Measurements from ENCODE around the gene RHOA. TPM values are rescaled to one million over a fixed set of nuclear protein-coding genes. Genes with fewer than 3 reads are reported as not detected.

Gene RHOA
- total and polyA plus RNA-seq, 2 of the 8 experiments (the other 6 are each of a cell fraction or from before 2014, with no cell fraction given) = 176 to 397 TPM

GRCh38 chr3:49414753-49415152 lies 3.0 kb upstream of the RHOA start:
- no peak overlapping the region for H4K8ac ChIP-seq (ENCODE audit: extremely low read depth, insufficient read depth, low read length)
- no peak overlapping the region for H3K9ac ChIP-seq (replicated peaks in 1 of 4; ENCODE audit: extremely low read depth in 1 of 4, low read depth in 3 of 4, low read length in 3 of 4)
- no peak overlapping the region for H2BK12ac ChIP-seq (ENCODE audit: low read depth, low read length)
- no peak overlapping the region for H2BK15ac ChIP-seq (ENCODE audit: low read length)
- H3K79me2 ChIP-seq (ENCODE audit: control insufficient read depth in 1 of 2, insufficient read depth in 2 of 2, low read length in 2 of 2) = peaks cover 15 to 16% of the 10 kb centered on the region in 2 experiments
- H2BK5ac ChIP-seq (ENCODE audit: low read depth, low read length) = no peak overlapping the region
- ChIA-PET POLR2A (ENCODE audit: partially characterized antibody) (interaction anchor here (1.3 to 4.2 kb wide), 4 partner anchors 7 to 56 kb away, joined by 3 to 57 read pairs (median 20); partner anchors contain the start of genes AMT and DAG1), CTCF (ENCODE audit: partially characterized antibody) (interaction anchor here (0.9 to 3.9 kb wide), 10 partner anchors 8 to 282 kb away, joined by 3 to 20 read pairs (median 9); partner anchors contain the start of genes AMT and LAMB2)
- no peak overlapping the region for H3K56ac ChIP-seq (replicated peaks; ENCODE audit: insufficient read length, low read depth, low read length)
- no peak overlapping the region for H3K14ac ChIP-seq (ENCODE audit: insufficient read length)
- 79% methylated on average over 2 of the region's 2 CpGs; no CpG with 5 or more reads in 1 of the 2 experiments for WGBS, 2 experiments (ENCODE audit: extremely low coverage in 1 of 2, insufficient coverage in 1 of 2, insufficient read length in 1 of 2, insufficient replicate concordance in 2 of 2, low coverage in 1 of 2, low lambda C conversion rate in 2 of 2, missing lambda C conversion rate in 1 of 2)
- no peak overlapping the region for H3K27ac ChIP-seq (ENCODE audit: low read depth, low read length)
- no peaks in the 10 kb centered on the region for H3K27me3 ChIP-seq (replicated peaks in 1 of 4; ENCODE audit: control insufficient read depth in 3 of 4, extremely low read depth in 1 of 4, insufficient read depth in 3 of 4, low read length in 3 of 4)
- DNase-seq (ENCODE audit: low read depth in 1 of 2, low spot score in 2 of 2) = no peak
- no peak overlapping the region for H3K4ac ChIP-seq (replicated peaks; ENCODE audit: insufficient read length, low read depth, low read length)
- H2AFZ ChIP-seq (ENCODE audit: low read length) = no peak overlapping the region
- no peak overlapping the region for H3K4me3 ChIP-seq (ENCODE audit: extremely low read depth in 1 of 4, insufficient read depth in 2 of 4, low read depth in 3 of 4, low read length in 4 of 4)
- no peak overlapping the region for H3K23ac ChIP-seq (ENCODE audit: insufficient read length)
- FAIRE-seq = no peak
- peaks cover 6 to 12% of the 10 kb centered on the region in 2 experiments for H4K20me1 ChIP-seq (replicated peaks in 1 of 2; ENCODE audit: control insufficient read depth in 1 of 2, insufficient read depth in 2 of 2, low read length in 2 of 2)
- peaks cover 14% of the 10 kb centered on the region for H3K23me2 ChIP-seq (ENCODE audit: low read depth, low read length)
- H2BK120ac ChIP-seq (replicated peaks; ENCODE audit: low read depth, low read length) = no peak overlapping the region
- H3K18ac ChIP-seq (ENCODE audit: extremely low read depth, low read length) = no peak overlapping the region
- H2BK20ac ChIP-seq (ENCODE audit: low read length) = no peak overlapping the region
- H3K36me3 ChIP-seq (ENCODE audit: control insufficient read depth in 2 of 4, insufficient read depth in 4 of 4, low read length in 3 of 4) = peaks cover 0 to 8% (median 4%) of the 10 kb centered on the region in 4 experiments; a peak in 2 of 8 replicates
- H4K5ac ChIP-seq (ENCODE audit: insufficient read length, low read depth, low read length) = no peak overlapping the region
- H2AK5ac ChIP-seq (ENCODE audit: low read depth, low read length) = no peak overlapping the region
- peaks cover 9% of the 10 kb centered on the region for H3K79me1 ChIP-seq (ENCODE audit: low read depth, low read length)
- no peaks in the 10 kb centered on the region for H3K9me3 ChIP-seq (ENCODE audit: insufficient read depth in 2 of 2, low read depth in 1 of 2, low read length in 1 of 2)
- peaks cover 3 to 11% (median 9%) of the 10 kb centered on the region in 4 experiments; a peak in 6 of 7 replicates for H3K4me1 ChIP-seq (replicated peaks in 1 of 4; ENCODE audit: control insufficient read depth in 3 of 4, insufficient read depth in 4 of 4, low read length in 3 of 4)
- H3K4me2 ChIP-seq (ENCODE audit: insufficient read depth in 1 of 2, low read depth in 2 of 2, low read length in 2 of 2) = no peak overlapping the region
- H4K91ac ChIP-seq (replicated peaks; ENCODE audit: insufficient read length, low read length) = no peak overlapping the region
- TF ChIP-seq SP2 (IDR thresholded peaks at IDR 0.05; ENCODE audit: low read length) (no peak), FOSL1 (IDR thresholded peaks at IDR 0.05; ENCODE audit: insufficient read depth, low read depth, low read length) (no peak), JUN (IDR thresholded peaks at IDR 0.05; ENCODE audit: low read depth, low read length) (no peak), SUZ12 (IDR thresholded peaks at IDR 0.05; ENCODE audit: low read length) (no peak), GTF2F1 (IDR thresholded peaks at IDR 0.05; ENCODE audit: borderline replicate concordance, low read depth, low read length) (no peak), SP4 (IDR thresholded peaks at IDR 0.05; ENCODE audit: low read length) (no peak), CHD1 (IDR thresholded peaks at IDR 0.05; ENCODE audit: low read depth, low read length) (no peak), MAFK (IDR thresholded peaks at IDR 0.05; ENCODE audit: low read depth, low read length) (no peak), CEBPB (IDR thresholded peaks at IDR 0.05; ENCODE audit: low read depth, low read length) (no peak), TEAD4 (IDR thresholded peaks at IDR 0.05; ENCODE audit: low read depth, low read length) (no peak), SIN3A (conservative IDR thresholded peaks at IDR 0.05 in 1 of 2, IDR thresholded peaks at IDR 0.05 in 1 of 2; ENCODE audit: low read depth in 1 of 2, low read length in 2 of 2) (no peak), YY1 (IDR thresholded peaks at IDR 0.05; ENCODE audit: low read depth, low read length) (no peak), BACH1 (IDR thresholded peaks at IDR 0.05; ENCODE audit: low read length) (no peak), POLR2A (IDR thresholded peaks at IDR 0.05; ENCODE audit: control extremely low read depth in 1 of 2, low read depth in 2 of 2, low read length in 2 of 2) (no peak), KDM1A (IDR thresholded peaks at IDR 0.05; ENCODE audit: borderline replicate concordance, low read length) (no peak), CBX8 (IDR thresholded peaks at IDR 0.05; ENCODE audit: borderline replicate concordance, low read depth, low read length) (no peak)
